Ovary (tissue), 9 donors: ENCODE results near the gene PMM2. TPM values are rescaled to one million over a fixed set of nuclear protein-coding genes. Genes with fewer than 3 reads are reported as not detected.
"Not testable (repeated sequence)": the region's sequence is repeated elsewhere in the genome, so short reads cannot be mapped to it uniquely, and the experiment has no call there.

ENCODE experiments used
- DNase-seq, 5 donors: peaks; one replicate each; pipeline ENCODE4 v3.0.0-alpha.2; 2019 to 2020
- H3K27ac ChIP-seq, 2 donors: fragments of 200-600 bp; one replicate each; pipeline versions ENCODE4 v1.5.1 to v1.8.0; 2019 to 2022
- H3K27me3 ChIP-seq: fragments of 200-600 bp; one replicate; pipeline ENCODE4 v1.8.0; 2022
- H3K36me3 ChIP-seq: fragments of 200-600 bp; sonication (generic); one replicate; pipeline ENCODE4 v1.5.1; 2019
- H3K4me1 ChIP-seq: one replicate; pipeline ENCODE4 v1.8.1; 2013; ENCODE audit warnings: mild to moderate bottlenecking, moderate library complexity; ENCODE audit not compliant: insufficient read depth
- H3K4me3 ChIP-seq: fragments of 200-600 bp; sonication (generic); one replicate; pipeline ENCODE4 v1.5.1; 2017
- H3K9me3 ChIP-seq, 2 donors: fragments of 200-600 bp in 1 of 2; sonication (generic) in 1 of 2; one replicate each; pipeline versions ENCODE4 v1.5.1 to v1.8.1; 2013 to 2019; ENCODE audit warnings: mild to moderate bottlenecking in 1 of 2, moderate library complexity in 1 of 2
- EP300 ChIP-seq: sonication (generic); formaldehyde crosslinking; IDR thresholded peaks from one replicate; pipeline ENCODE4 v1.6.1; 2017; ENCODE audit warnings: antibody characterized with exemption
- POLR2A ChIP-seq: fragments of 450-650 bp; IDR thresholded peaks from one replicate; pipeline ENCODE4 v1.6.1; 2017; ENCODE audit warnings: antibody characterized with exemption, mild to moderate bottlenecking, moderate library complexity
- WGBS, 3 donors: extraction: QIAGEN DNeasy Blood & Tissue Kit in 1 of 3; methylation state at CpG; one replicate each; pipeline versions ENCODE4 v1.1.5 to v1.1.7; 2013 to 2017; 5-methylcytosine and 5-hydroxymethylcytosine counted together
- intact Hi-C, 4 donors: fragments of 100-400 bp; cut with DNase I; formaldehyde crosslinking; loops; one replicate each; pipeline versions ENCODE4 v1.11.0 to v1.15.1; 2022 to 2023
- polyA plus RNA-seq, 2 donors: library from polyadenylated mRNA; stranded (reverse); fragments of 200-250 nt in 1 of 2; fragments of 350-450 nt in 1 of 2; fragmentation: Illumina TruSeq in 1 of 2; extraction: RNeasy Lipid Tissue Mini Kit (QIAGEN cat#74804) in 1 of 2; gene quantifications; one replicate each; pipeline ENCODE4 v1.2.3, GENCODE V29; 2013 to 2014
- total RNA-seq, 7 donors: library from RNA; depleted of rRNA in 2 of 7; stranded (reverse); fragments of >200 nt in 2 of 7; fragmentation: NEBNext Ultra II Directional in 3 of 7; extraction: Animal tissue kit (Norgen Biotek cat#: 25700) in 3 of 7; gene quantifications; one replicate each; pipeline versions ENCODE4 v1.1.0 to v1.2.4, GENCODE V29; 2016 to 2023
- TF ChIP-seq, protein P1 (sequence below), 3 donors: fragments of 450-650 bp in 2 of 3; fragments of 200-600 bp in 1 of 3; IDR thresholded peaks; one replicate each; pipeline versions ENCODE4 v1.5.1 to v1.8.0; 2016 to 2022; ENCODE audit warnings: antibody characterized with exemption in 3 of 3, mild to moderate bottlenecking in 1 of 3
- donor health status: DM: no; HTN: no; CAD: no; lungs with moderate emphysema.
- donor health status: DM: no; HTN: no; CAD: no.
- donor health status: Bipolar disorder and iron deficiency.
- donor health status: DM: yes; HTN: yes; CAD: no.
- donor health status: DM: no; HTN: no; CAD: no.
- donor health status: DM: yes; HTN: yes; CAD: no.

PMM2 gene
- total and polyA plus RNA-seq, 9 donors = 9.6 to 38.6 (median 23.1) TPM

DNA sequence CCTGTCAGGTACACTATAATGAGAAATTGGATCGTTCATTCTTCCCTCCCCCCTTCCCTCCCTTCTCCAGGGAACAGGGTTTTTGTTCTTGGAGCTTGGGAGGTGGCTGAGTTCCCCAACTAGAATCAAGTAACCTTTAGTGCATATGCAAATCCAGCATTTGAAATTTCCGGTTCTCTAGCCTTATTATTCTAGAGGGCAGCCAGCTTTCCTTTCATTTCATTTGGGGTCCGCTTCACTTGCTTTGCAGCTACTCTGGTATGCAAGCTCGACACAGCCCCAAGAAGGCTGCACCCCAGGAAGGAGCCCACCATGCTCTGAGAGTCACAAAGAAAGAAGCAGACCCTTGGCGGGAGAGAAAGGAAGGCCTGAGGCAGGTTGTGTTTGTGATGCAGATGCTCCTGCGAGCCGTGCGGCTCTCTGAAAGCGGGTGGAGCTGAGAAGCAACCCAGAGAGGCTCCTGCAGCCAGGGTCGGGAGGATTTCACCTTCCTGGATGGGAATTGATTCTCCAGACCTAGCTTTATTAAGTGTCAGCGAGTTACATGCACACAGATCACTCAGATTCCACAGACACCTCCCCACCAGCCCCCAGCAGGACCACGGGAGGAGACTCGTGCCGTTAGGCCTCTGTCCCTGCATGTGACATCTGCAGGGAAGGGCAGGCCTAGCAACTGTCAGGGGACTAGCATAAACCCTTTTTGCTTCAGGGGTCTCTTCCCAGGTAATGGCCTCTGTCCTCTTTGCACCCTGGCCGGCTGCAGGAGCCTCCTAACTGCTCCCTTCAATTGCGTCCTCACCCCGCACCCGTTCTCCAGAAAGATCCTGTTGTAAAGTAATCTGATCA, 34.5 kb downstream of the PMM2 start:
- Histone ChIP-seq H3K27ac (no peak overlapping the region), H3K36me3 (no peaks in the 10 kb centered on the region), H3K4me3 (no peak overlapping the region), H3K9me3 (no peaks in the 10 kb centered on the region), H3K4me1 (no peaks in the 10 kb centered on the region), H3K27me3 (no peaks in the 10 kb centered on the region)
- 79 to 84% (median 81%) methylated on average over 18 of the region's 18 CpGs for WGBS, 3 donors
- no peak for TF ChIP-seq POLR2A
- TF ChIP-seq, protein P1, sequence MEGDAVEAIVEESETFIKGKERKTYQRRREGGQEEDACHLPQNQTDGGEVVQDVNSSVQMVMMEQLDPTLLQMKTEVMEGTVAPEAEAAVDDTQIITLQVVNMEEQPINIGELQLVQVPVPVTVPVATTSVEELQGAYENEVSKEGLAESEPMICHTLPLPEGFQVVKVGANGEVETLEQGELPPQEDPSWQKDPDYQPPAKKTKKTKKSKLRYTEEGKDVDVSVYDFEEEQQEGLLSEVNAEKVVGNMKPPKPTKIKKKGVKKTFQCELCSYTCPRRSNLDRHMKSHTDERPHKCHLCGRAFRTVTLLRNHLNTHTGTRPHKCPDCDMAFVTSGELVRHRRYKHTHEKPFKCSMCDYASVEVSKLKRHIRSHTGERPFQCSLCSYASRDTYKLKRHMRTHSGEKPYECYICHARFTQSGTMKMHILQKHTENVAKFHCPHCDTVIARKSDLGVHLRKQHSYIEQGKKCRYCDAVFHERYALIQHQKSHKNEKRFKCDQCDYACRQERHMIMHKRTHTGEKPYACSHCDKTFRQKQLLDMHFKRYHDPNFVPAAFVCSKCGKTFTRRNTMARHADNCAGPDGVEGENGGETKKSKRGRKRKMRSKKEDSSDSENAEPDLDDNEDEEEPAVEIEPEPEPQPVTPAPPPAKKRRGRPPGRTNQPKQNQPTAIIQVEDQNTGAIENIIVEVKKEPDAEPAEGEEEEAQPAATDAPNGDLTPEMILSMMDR (IDR thresholded peaks at IDR 0.05) = no peak
- TF ChIP-seq EP300 = no peak
- intact Hi-C loops = no loop called here
- DNase-seq = no peak

DNA sequence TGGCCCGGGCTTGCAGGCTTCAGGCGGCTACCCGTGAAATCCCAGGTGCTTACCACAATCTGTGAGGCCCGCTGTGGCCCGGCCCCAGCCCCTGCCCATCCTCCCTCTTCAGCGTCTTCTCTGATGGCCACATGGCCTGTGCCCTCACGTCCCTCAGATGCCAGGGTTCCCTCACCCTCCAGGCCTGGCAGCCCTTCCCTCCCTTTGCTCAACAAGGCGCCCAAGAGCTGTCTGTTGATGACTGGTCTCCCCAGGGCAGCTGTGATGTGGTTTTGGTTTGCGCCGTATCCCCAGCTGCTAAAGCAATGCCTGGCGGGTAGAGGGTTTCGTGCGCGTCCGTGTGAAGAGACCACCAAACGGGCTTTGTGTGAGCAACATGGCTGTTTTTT, 35.1 kb downstream of the PMM2 start:
- H3K36me3 ChIP-seq = no peaks in the 10 kb centered on the region
- H3K9me3 ChIP-seq = no peaks in the 10 kb centered on the region
- TF ChIP-seq POLR2A (no peak), EP300 (no peak)
- TF ChIP-seq, protein P1 (IDR thresholded peaks at IDR 0.05) = no peak
- no peak overlapping the region for H3K27ac ChIP-seq
- H3K4me3 ChIP-seq = no peak overlapping the region
- H3K4me1 ChIP-seq = no peaks in the 10 kb centered on the region
- no peak for DNase-seq
- intact Hi-C loops = no loop called here
- 78 to 89% (median 79%) methylated on average over 16 of the region's 16 CpGs for WGBS, 3 donors
- no peaks in the 10 kb centered on the region for H3K27me3 ChIP-seq

DNA sequence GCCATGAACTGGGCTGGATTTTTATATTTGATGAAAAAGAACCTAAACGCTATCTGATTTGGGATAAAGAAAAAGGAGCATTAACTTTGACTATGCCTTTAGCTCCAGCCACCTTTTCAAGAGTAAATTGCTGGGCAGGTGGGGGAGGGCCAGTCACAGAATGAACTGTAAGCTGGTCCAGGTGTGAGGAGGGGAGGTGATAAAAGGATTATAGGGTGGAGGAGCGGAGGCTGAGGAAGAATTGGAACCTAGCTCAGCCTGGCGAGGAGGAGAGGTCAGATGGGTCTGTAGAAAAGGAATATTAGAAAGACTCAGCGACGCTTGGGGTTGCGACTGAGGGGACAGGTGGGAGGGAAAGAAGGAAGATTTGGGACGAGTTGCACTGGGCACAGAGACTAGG, 39.2 kb downstream of the PMM2 start:
- H3K36me3 ChIP-seq, DNase-seq, H3K9me3 ChIP-seq, H3K4me1 ChIP-seq, H3K27me3 ChIP-seq, intact Hi-C loops, H3K27ac ChIP-seq, H3K4me3 ChIP-seq: not testable (repeated sequence)
- WGBS, 3 donors = 86 to 96% (median 86%) methylated on average over 7 of the region's 7 CpGs

DNA sequence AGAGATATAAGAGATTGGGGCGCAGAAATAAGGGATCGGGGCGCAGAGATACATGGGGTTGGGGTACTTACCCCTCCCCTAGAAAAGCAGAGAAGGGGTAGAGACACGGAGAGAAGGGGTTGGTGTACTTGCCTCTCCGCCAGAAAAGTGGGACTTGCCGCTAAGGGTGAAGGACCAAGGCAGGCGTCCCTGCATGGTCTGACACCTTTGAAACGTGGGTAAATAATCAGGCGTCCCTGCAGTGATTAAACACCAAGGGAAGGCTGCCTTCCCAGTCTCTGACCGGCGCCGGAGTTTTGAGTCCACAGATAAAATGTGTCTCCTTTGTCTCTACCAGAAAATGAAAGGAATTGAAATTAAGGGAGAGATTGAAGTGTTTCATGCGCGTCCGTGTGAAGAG, 40.0 kb downstream of the PMM2 start:
- H3K27me3 ChIP-seq, H3K36me3 ChIP-seq, DNase-seq, intact Hi-C loops, H3K4me3 ChIP-seq, H3K4me1 ChIP-seq, H3K27ac ChIP-seq, H3K9me3 ChIP-seq: not testable (repeated sequence)
- WGBS, 3 donors = 88 to 90% (median 89%) methylated on average over 15 of the region's 15 CpGs

DNA sequence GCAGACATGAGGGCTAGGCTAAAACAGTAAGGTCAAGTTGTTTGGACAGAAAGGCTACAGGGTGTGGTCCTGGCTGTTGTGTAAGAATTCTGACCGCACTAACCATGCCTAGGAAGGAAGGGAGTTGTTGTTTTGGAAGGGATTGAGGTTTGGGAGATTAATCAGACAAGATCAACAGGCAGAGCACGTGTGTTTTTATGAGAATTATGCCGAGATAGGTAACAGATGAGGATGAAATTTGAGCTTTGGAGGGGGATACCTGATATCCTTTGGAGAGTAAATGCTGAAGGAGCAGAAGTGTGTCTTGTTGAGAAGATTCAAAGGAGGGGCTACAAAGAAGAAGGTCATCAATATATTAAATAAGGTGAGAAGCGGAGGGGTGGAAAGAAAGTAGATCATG, 44.4 kb downstream of the PMM2 start:
- DNase-seq, H3K27me3 ChIP-seq, H3K36me3 ChIP-seq, H3K9me3 ChIP-seq, intact Hi-C loops, H3K27ac ChIP-seq, H3K4me3 ChIP-seq, H3K4me1 ChIP-seq: not testable (repeated sequence)
- 46 to 57% (median 46%) methylated on average over 4 of the region's 4 CpGs for WGBS, 3 donors

DNA sequence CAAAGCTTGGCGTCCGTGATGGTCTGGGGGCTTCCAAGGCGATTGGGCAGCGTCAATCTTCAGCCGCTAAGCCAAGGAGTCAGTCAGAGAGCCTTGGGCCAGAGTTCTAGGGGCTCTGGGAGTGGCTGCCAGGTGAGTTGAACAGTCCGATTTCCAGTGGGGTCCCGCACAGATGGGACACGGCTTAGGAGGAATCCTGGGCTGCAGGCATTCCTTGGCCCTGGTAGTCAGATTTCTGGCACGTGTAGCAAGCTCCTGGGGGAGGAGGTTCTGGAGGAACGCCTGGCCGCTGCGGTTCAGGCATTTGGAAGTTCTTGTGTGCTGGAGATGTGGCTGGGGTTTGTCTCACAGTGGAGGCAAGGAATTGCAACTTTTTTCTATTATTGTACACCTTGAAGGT, 45.7 kb downstream of the PMM2 start:
- DNase-seq, intact Hi-C loops, H3K4me1 ChIP-seq, H3K27ac ChIP-seq, H3K27me3 ChIP-seq, H3K36me3 ChIP-seq, H3K9me3 ChIP-seq, H3K4me3 ChIP-seq: not testable (repeated sequence)
- WGBS, 3 donors = 39 to 84% (median 46%) methylated on average over 5 to 12 of the region's 12 CpGs
